Naive thymus-derived CD8-positive, alpha-beta T cell (primary cell): ENCODE results near the gene B9D2. TPM values are rescaled to one million over a fixed set of nuclear protein-coding genes. Genes with fewer than 3 reads are reported as not detected.
"Not testable (repeated sequence)": the region's sequence is repeated elsewhere in the genome, so short reads cannot be mapped to it uniquely, and the experiment has no call there.

Experiments
- ATAC-seq, 2 donors: fragments of 150-1000 bp; cut with Tn5 transposase in 1 of 2; sonication (Bioruptor Pico), chemical (Tn5 transposase) in 1 of 2; 1 replicate in 1 of 2; 2 replicates in 1 of 2; pipeline ENCODE4 v1.10.0; 2021; ENCODE audit warnings: mild to moderate bottlenecking in 2 of 2, moderate library complexity in 2 of 2
- POLR2A ChIA-PET: fragments of 350-600 bp; sonication (Branson Sonifier 250); formaldehyde crosslinking; loops from one replicate; lab custom pipeline; 2021; ENCODE audit warnings: antibody characterized with exemption; lab: Charles Lee
- DNase-seq, 10 donors: peaks; one replicate each; pipeline versions ENCODE4 v3.0.0 to v3.0.0-alpha.2; 2020 to 2022
- H3K27ac Mint-ChIP-seq, 10 donors: one replicate each; pipeline ENCODE4 v1.8.0; 2020 to 2022; ENCODE audit warnings: mild to moderate bottlenecking in 10 of 10, mixed read lengths in 10 of 10, moderate library complexity in 4 of 10, inconsistent platforms in 1 of 10
- H3K27me3 Mint-ChIP-seq, 5 donors: one replicate each; pipeline ENCODE4 v1.8.0; 2021 to 2022; ENCODE audit warnings: mixed read lengths in 5 of 5
- H3K36me3 Mint-ChIP-seq, 3 donors: one replicate each; pipeline ENCODE4 v1.8.0; 2020 to 2022; ENCODE audit warnings: mixed read lengths in 3 of 3, mild to moderate bottlenecking in 2 of 3, inconsistent platforms in 1 of 3
- H3K4me1 Mint-ChIP-seq, 4 donors: one replicate each; pipeline ENCODE4 v1.8.0; 2021 to 2022; ENCODE audit warnings: mixed read lengths in 4 of 4
- H3K4me3 Mint-ChIP-seq, 10 donors: one replicate each; pipeline ENCODE4 v1.8.0; 2020 to 2022; ENCODE audit warnings: mild to moderate bottlenecking in 10 of 10, mixed read lengths in 10 of 10, moderate library complexity in 6 of 10, inconsistent platforms in 1 of 10
- H3K9me3 Mint-ChIP-seq, 9 donors: one replicate each; pipeline ENCODE4 v1.8.0; 2020 to 2022; ENCODE audit warnings: mixed read lengths in 9 of 9, mild to moderate bottlenecking in 3 of 9, inconsistent platforms in 1 of 9, moderate library complexity in 1 of 9
- polyA plus RNA-seq, 3 donors: library from polyadenylated mRNA; unstranded; fragments of 300-500 nt; fragmentation: Illumina TruSeq; gene quantifications; one replicate each; pipeline ENCODE4 v1.2.3, GENCODE V29; 2021
- total RNA-seq, 8 experiments: library from RNA in 2 of 8; stranded (reverse) in 2 of 8; gene quantifications; one replicate each; pipeline ENCODE4 v1.2.3 and lab custom pipeline; 2021 to 2026

The B9D2 gene
- total and polyA plus RNA-seq, 5 experiments from 2014 or later = 12.6 to 20.9 (median 17.3) TPM

GRCh38 chr19:41386442-41386841 lies 22.5 kb upstream of the B9D2 start:
- POLR2A ChIA-PET = interaction anchor here (1.1 kb wide), 1 partner anchor 10 kb away, joined by 3 read pairs; no protein-coding TSS in a partner anchor
- DNase-seq (no peak), ATAC-seq (no peak)
- Mint-ChIP-seq H3K4me3 (no peak overlapping the region), H3K9me3 (no peaks in the 10 kb centered on the region), H3K36me3 (peaks cover 4 to 60% (median 7%) of the 10 kb centered on the region in 3 donors), H3K27me3 (no peaks in the 10 kb centered on the region), H3K27ac (peak overlapping the region in 2 of 10 donors; percentile 44 to 47), H3K4me1 (peaks cover 0 to 4% (median under 1%) of the 10 kb centered on the region in 4 donors)

- Mint-ChIP-seq H3K4me1 (peaks cover 0 to 4% (median under 1%) of the 10 kb centered on the region in 4 donors), H3K27ac (no peak overlapping the region)
Measured at GRCh38 chr19:41384351-41384750, 20.4 kb upstream of the B9D2 start.

GRCh38 chr19:41381536-41381935 lies 17.6 kb upstream of the B9D2 start:
- H3K4me3 Mint-ChIP-seq, DNase-seq, H3K27me3 Mint-ChIP-seq, H3K27ac Mint-ChIP-seq, POLR2A ChIA-PET, ATAC-seq, H3K9me3 Mint-ChIP-seq: not testable (repeated sequence)
- peaks cover 11 to 20% (median 19%) of the 10 kb centered on the region in 4 donors for H3K4me1 Mint-ChIP-seq
- H3K36me3 Mint-ChIP-seq = peaks cover 0 to 20% (median 4%) of the 10 kb centered on the region in 3 donors

More at GRCh38 chr19:41384351-41384750, 20.4 kb upstream of the B9D2 start:
- H3K36me3 Mint-ChIP-seq = peaks cover 0 to 41% (median 4%) of the 10 kb centered on the region in 3 donors
- POLR2A ChIA-PET = no interaction called here
- DNase-seq (no peak), ATAC-seq (no peak)
- H3K4me3 Mint-ChIP-seq = no peak overlapping the region
- no peaks in the 10 kb centered on the region for H3K9me3 Mint-ChIP-seq
- no peaks in the 10 kb centered on the region for H3K27me3 Mint-ChIP-seq

GRCh38 chr19:41377977-41378709 lies 14.2 kb upstream of the B9D2 start:
- Mint-ChIP-seq H3K36me3 (peaks cover 0 to 5% (median 0%) of the 10 kb centered on the region in 3 donors), H3K9me3 (no peaks in the 10 kb centered on the region), H3K27me3 (no peaks in the 10 kb centered on the region), H3K27ac (peak overlapping the region in 9 of 10 donors; percentile 9 to 86 (median 78)), H3K4me1 (peaks cover 16 to 28% (median 25%) of the 10 kb centered on the region in 4 donors), H3K4me3 (peak overlapping the region in 9 of 10 donors; percentile 3 to 90 (median 15))
- POLR2A ChIA-PET = interaction anchor here (0.7 to 3.6 kb wide), 7 partner anchors 10 to 568 kb away, joined by 3 to 11 read pairs (median 4); no protein-coding TSS in a partner anchor
- peak; percentile 85 to 93 for ATAC-seq
- peak in 8 of 10 donors; percentile 32 to 71 (median 53) for DNase-seq

- ATAC-seq = peak; percentile 32 to 44
- H3K27ac Mint-ChIP-seq = peak overlapping the region; percentile 70 to 91 (median 88)
- POLR2A ChIA-PET = interaction anchor here (1.0 to 3.6 kb wide), 5 partner anchors 12 to 68 kb away, joined by 3 to 11 read pairs (median 4); partner anchors contain the start of genes B9D2 and CCDC97
- no peak for DNase-seq
- H3K4me1 Mint-ChIP-seq = peaks cover 16 to 28% (median 26%) of the 10 kb centered on the region in 4 donors
- H3K9me3 Mint-ChIP-seq = no peaks in the 10 kb centered on the region
- no peaks in the 10 kb centered on the region for H3K27me3 Mint-ChIP-seq
- peak overlapping the region; percentile 59 to 94 (median 87) for H3K4me3 Mint-ChIP-seq
- no peaks in the 10 kb centered on the region for H3K36me3 Mint-ChIP-seq
Measured at GRCh38 chr19:41376998-41377365, 13.0 kb upstream of the B9D2 start.

GRCh38 chr19:41376241-41376997 lies 12.5 kb upstream of the B9D2 start, which contains the start of gene TMEM91:
Gene TMEM91, plus strand, starts transcription at chr19:41376533. Its CDS starts 1,777 bp downstream, at chr19:41378310.
- DNase-seq = peak in 2 of 10 donors; percentile 24
- Mint-ChIP-seq H3K27me3 (no peaks in the 10 kb centered on the region), H3K4me3 (peak within 1 kb of the TSS; percentile 59 to 94 (median 87)), H3K27ac (peak within 1 kb of the TSS; percentile 72 to 91 (median 88)), H3K36me3 (no peaks in the 10 kb centered on the region), H3K9me3 (no peaks in the 10 kb centered on the region), H3K4me1 (peaks cover 17 to 29% (median 28%) of the 10 kb centered on the region in 4 donors)
- POLR2A ChIA-PET = interaction anchor here (0.6 to 3.6 kb wide), 5 partner anchors 13 to 67 kb away, joined by 3 to 11 read pairs (median 4); partner anchors contain the start of genes B9D2 and CCDC97
- ATAC-seq = peak; percentile 18 to 55

GRCh38 chr19:41373993-41374392 lies 10.0 kb upstream of the B9D2 start:
- no peaks in the 10 kb centered on the region for H3K36me3 Mint-ChIP-seq
- ATAC-seq (no peak), DNase-seq (no peak)
- peaks cover 19 to 31% (median 30%) of the 10 kb centered on the region in 4 donors for H3K4me1 Mint-ChIP-seq
- no peaks in the 10 kb centered on the region for H3K27me3 Mint-ChIP-seq
- POLR2A ChIA-PET = no interaction called here
- no peaks in the 10 kb centered on the region for H3K9me3 Mint-ChIP-seq
- no peak overlapping the region for H3K27ac Mint-ChIP-seq
- no peak overlapping the region for H3K4me3 Mint-ChIP-seq

GRCh38 chr19:41372501-41372900 lies 8.6 kb upstream of the B9D2 start:
- Mint-ChIP-seq H3K36me3 (no peaks in the 10 kb centered on the region), H3K4me1 (peaks cover 15 to 26% (median 21%) of the 10 kb centered on the region in 4 donors), H3K27me3 (no peaks in the 10 kb centered on the region), H3K27ac (peak overlapping the region in 1 of 10 donors; percentile 24), H3K4me3 (no peak overlapping the region), H3K9me3 (no peaks in the 10 kb centered on the region)
- DNase-seq (no peak), ATAC-seq (no peak)
- POLR2A ChIA-PET = interaction anchor here (2.0 kb wide), 1 partner anchor 9 kb away, joined by 6 read pairs; the partner anchor contains the start of gene B9D2

GRCh38 chr19:41371541-41371940 lies 7.6 kb upstream of the B9D2 start:
- no peak overlapping the region for H3K27ac Mint-ChIP-seq
- DNase-seq (no peak), ATAC-seq (no peak)
- no peaks in the 10 kb centered on the region for H3K36me3 Mint-ChIP-seq
- peaks cover 9 to 21% (median 13%) of the 10 kb centered on the region in 4 donors for H3K4me1 Mint-ChIP-seq
- no peaks in the 10 kb centered on the region for H3K9me3 Mint-ChIP-seq
- no peaks in the 10 kb centered on the region for H3K27me3 Mint-ChIP-seq
- POLR2A ChIA-PET = interaction anchor here (2.0 kb wide), 1 partner anchor 8 kb away, joined by 6 read pairs; the partner anchor contains the start of gene B9D2
- no peak overlapping the region for H3K4me3 Mint-ChIP-seq

GRCh38 chr19:41371119-41371518 lies 7.2 kb upstream of the B9D2 start:
- POLR2A ChIA-PET = interaction anchor here (0.7 kb wide), 1 partner anchor 106 kb away, joined by 3 read pairs; no protein-coding TSS in a partner anchor
- not testable (repeated sequence) for H3K4me3 Mint-ChIP-seq

GRCh38 chr19:41369769-41370168 lies 5.8 kb upstream of the B9D2 start:
- H3K9me3 Mint-ChIP-seq = no peaks in the 10 kb centered on the region
- DNase-seq (no peak), ATAC-seq (no peak)
- no peaks in the 10 kb centered on the region for H3K36me3 Mint-ChIP-seq
- H3K4me3 Mint-ChIP-seq = no peak overlapping the region
- H3K27me3 Mint-ChIP-seq = no peaks in the 10 kb centered on the region
- H3K27ac Mint-ChIP-seq = no peak overlapping the region
- POLR2A ChIA-PET = interaction anchor here (0.6 to 0.7 kb wide), 3 partner anchors 18 to 982 kb away, joined by 3 to 4 read pairs (median 4); no protein-coding TSS in a partner anchor
- peaks cover 9 to 27% (median 12%) of the 10 kb centered on the region in 4 donors for H3K4me1 Mint-ChIP-seq

More at GRCh38 chr19:41371119-41371518, 7.2 kb upstream of the B9D2 start:
- ATAC-seq, H3K9me3 Mint-ChIP-seq, H3K27ac Mint-ChIP-seq, H3K36me3 Mint-ChIP-seq, DNase-seq, H3K27me3 Mint-ChIP-seq: not testable (repeated sequence)
- peaks cover 10 to 24% (median 15%) of the 10 kb centered on the region in 4 donors for H3K4me1 Mint-ChIP-seq

- ATAC-seq (no peak), DNase-seq (no peak)
- no peak overlapping the region for H3K27ac Mint-ChIP-seq
- POLR2A ChIA-PET = no interaction called here
- H3K27me3 Mint-ChIP-seq = no peaks in the 10 kb centered on the region
- no peaks in the 10 kb centered on the region for H3K9me3 Mint-ChIP-seq
- no peaks in the 10 kb centered on the region for H3K36me3 Mint-ChIP-seq
- H3K4me3 Mint-ChIP-seq = peak overlapping the region in 1 of 10 donors; percentile 15
- H3K4me1 Mint-ChIP-seq = peaks cover 9 to 42% (median 27%) of the 10 kb centered on the region in 4 donors
Measured at GRCh38 chr19:41367848-41368301, 3.9 kb upstream of the B9D2 start.
